Vagina (tissue), 2 donors: ENCODE data around the gene CD109. TPM values are rescaled to one million over a fixed set of nuclear protein-coding genes. Genes with fewer than 3 reads are reported as not detected.

ENCODE experiments used
- DNase-seq, 2 donors: peaks; one replicate each; pipeline ENCODE4 v3.0.0-alpha.2; 2017; ENCODE audit errors: extremely low spot score in 2 of 2
- H3K27ac ChIP-seq: fragments of 200-600 bp; sonication (generic); one replicate; pipeline ENCODE4 v1.5.1; 2019
- H3K27me3 ChIP-seq: fragments of 200-600 bp; sonication (generic); one replicate; pipeline ENCODE4 v1.5.1; 2019
- H3K36me3 ChIP-seq, 2 donors: fragments of 200-600 bp; sonication (generic); one replicate each; pipeline ENCODE4 v1.5.1; 2017 to 2019
- H3K4me1 ChIP-seq: fragments of 200-600 bp; sonication (generic); one replicate; pipeline ENCODE4 v1.5.1; 2019
- H3K4me3 ChIP-seq, 2 donors: fragments of 200-600 bp; sonication (generic); 1 replicate in 1 of 2; 2 replicates in 1 of 2; pipeline ENCODE4 v1.5.1; 2016 to 2019
- H3K9me3 ChIP-seq: fragments of 200-600 bp; sonication (generic); one replicate; pipeline ENCODE4 v1.5.1; 2019
- CTCF ChIP-seq, 3 experiments: fragments of 450-650 bp in 2 of 3; fragments of 200-600 bp in 1 of 3; sonication (generic) in 1 of 3; IDR thresholded peaks; one replicate each; pipeline ENCODE4 v1.5.1; 2017 to 2019; ENCODE audit warnings: antibody characterized with exemption in 3 of 3, mild to moderate bottlenecking in 2 of 3, moderate library complexity in 2 of 3
- POLR2A ChIP-seq, 2 donors: fragments of 450-650 bp; IDR thresholded peaks; one replicate each; pipeline ENCODE4 v1.6.1; 2017; ENCODE audit warnings: antibody characterized with exemption in 2 of 2, mild to moderate bottlenecking in 2 of 2, moderate library complexity in 2 of 2
- POLR2AphosphoS5 ChIP-seq, 2 donors: sonication (generic); formaldehyde crosslinking; IDR thresholded peaks; one replicate each; pipeline ENCODE4 v1.9.0; 2017; ENCODE audit warnings: antibody characterized with exemption in 2 of 2, mild to moderate bottlenecking in 2 of 2, low read depth in 1 of 2; ENCODE audit not compliant: insufficient read depth in 1 of 2
- intact Hi-C: fragments of 100-400 bp; cut with DNase I; formaldehyde crosslinking; loops from one replicate; pipeline ENCODE4 v1.15.1; 2023
- total RNA-seq: library from RNA; depleted of rRNA; stranded (reverse); fragments of >200 nt; gene quantifications from one replicate; pipeline ENCODE4 v1.2.3, GENCODE V29; 2016

Gene CD109
- total RNA-seq, 1 donor from 2014 or later = 29.0 TPM

- H3K36me3 ChIP-seq = peaks cover 0 to 7% of the 10 kb centered on the region in 2 donors
- H3K4me1 ChIP-seq = no peaks in the 10 kb centered on the region
- intact Hi-C loops = no loop called here
- TF ChIP-seq CTCF (IDR thresholded peaks at IDR 0.05) (no peak), POLR2A (IDR thresholded peaks at IDR 0.05) (no peak), POLR2AphosphoS5 (IDR thresholded peaks at IDR 0.05; ENCODE audit: insufficient read depth in 1 of 2, low read depth in 1 of 2) (no peak)
- no peak overlapping the region for H3K27ac ChIP-seq
- H3K4me3 ChIP-seq = no peak overlapping the region
- DNase-seq = no peak
- no peaks in the 10 kb centered on the region for H3K27me3 ChIP-seq
- H3K9me3 ChIP-seq = no peaks in the 10 kb centered on the region
These were observed 72.6 kb downstream of the CD109 start for GRCh38 chr6:73768558-73768957.

GRCh38 chr6:73769976-73770375, 74.0 kb downstream of the CD109 start:
- H3K36me3 ChIP-seq = peaks cover 0 to 7% of the 10 kb centered on the region in 2 donors
- no peak overlapping the region for H3K4me3 ChIP-seq
- H3K4me1 ChIP-seq = no peaks in the 10 kb centered on the region
- H3K27me3 ChIP-seq = no peaks in the 10 kb centered on the region
- DNase-seq = no peak
- no peak for TF ChIP-seq CTCF (IDR thresholded peaks at IDR 0.05)
- TF ChIP-seq POLR2A (IDR thresholded peaks at IDR 0.05) = no peak
- TF ChIP-seq POLR2AphosphoS5 (IDR thresholded peaks at IDR 0.05; ENCODE audit: insufficient read depth in 1 of 2, low read depth in 1 of 2) = no peak
- intact Hi-C loops = no loop called here
- H3K27ac ChIP-seq = no peak overlapping the region
- no peaks in the 10 kb centered on the region for H3K9me3 ChIP-seq

GRCh38 chr6:73774311-73774774, 78.3 kb downstream of the CD109 start:
- H3K4me1 ChIP-seq = no peaks in the 10 kb centered on the region
- H3K4me3 ChIP-seq = no peak overlapping the region
- H3K9me3 ChIP-seq = no peaks in the 10 kb centered on the region
- no peak overlapping the region for H3K27ac ChIP-seq
- TF ChIP-seq POLR2AphosphoS5 (IDR thresholded peaks at IDR 0.05; ENCODE audit: insufficient read depth in 1 of 2, low read depth in 1 of 2) = no peak
- TF ChIP-seq POLR2A (IDR thresholded peaks at IDR 0.05) = no peak
- no peak for TF ChIP-seq CTCF (IDR thresholded peaks at IDR 0.05)
- no peak for DNase-seq
- no peaks in the 10 kb centered on the region for H3K27me3 ChIP-seq
- peaks cover 0 to 7% of the 10 kb centered on the region in 2 donors for H3K36me3 ChIP-seq
- intact Hi-C loops = no loop called here

- H3K9me3 ChIP-seq = no peaks in the 10 kb centered on the region
- H3K4me3 ChIP-seq = no peak overlapping the region
- no peak overlapping the region for H3K27ac ChIP-seq
- TF ChIP-seq CTCF (IDR thresholded peaks at IDR 0.05) = no peak
- TF ChIP-seq POLR2A (IDR thresholded peaks at IDR 0.05) = no peak
- TF ChIP-seq POLR2AphosphoS5 (IDR thresholded peaks at IDR 0.05; ENCODE audit: insufficient read depth in 1 of 2, low read depth in 1 of 2) = no peak
- intact Hi-C loops = no loop called here
- no peaks in the 10 kb centered on the region for H3K4me1 ChIP-seq
- DNase-seq = no peak
- no peaks in the 10 kb centered on the region for H3K36me3 ChIP-seq
- no peaks in the 10 kb centered on the region for H3K27me3 ChIP-seq
These were observed 83.9 kb downstream of the CD109 start for GRCh38 chr6:73779943-73780342.

- Histone ChIP-seq H3K27ac (no peak overlapping the region), H3K9me3 (no peaks in the 10 kb centered on the region), H3K27me3 (no peaks in the 10 kb centered on the region), H3K36me3 (no peaks in the 10 kb centered on the region), H3K4me3 (no peak overlapping the region), H3K4me1 (no peaks in the 10 kb centered on the region)
- TF ChIP-seq POLR2AphosphoS5 (IDR thresholded peaks at IDR 0.05; ENCODE audit: insufficient read depth in 1 of 2, low read depth in 1 of 2) = no peak
- no peak for TF ChIP-seq POLR2A (IDR thresholded peaks at IDR 0.05)
- no peak for TF ChIP-seq CTCF (IDR thresholded peaks at IDR 0.05)
- no peak for DNase-seq
- intact Hi-C loops = no loop called here
These were observed 86.9 kb downstream of the CD109 start for GRCh38 chr6:73782911-73783310.
